ENCODE data around the gene ARSB.

GRCh38 chr5:78801413-78801812, 183.7 kb downstream of the ARSB start:
- TF ChIP-seq CTCF (IDR thresholded peaks at IDR 0.05; ENCODE audit: low read depth, low read length), result no peak
- TF ChIP-seq EZH2phosphoT487 (IDR thresholded peaks at IDR 0.05; ENCODE audit: low read depth), result no peak
